Stomach smooth muscle (tissue), 2 donors: ENCODE data around the gene BCLAF3.

ENCODE experiments used
- H3K27ac ChIP-seq: one replicate; pipeline ENCODE4 v1.7.0; 2013; ENCODE audit warnings: mild to moderate bottlenecking, low read length, inconsistent platforms
- H3K27me3 ChIP-seq, 2 donors: one replicate each; pipeline ENCODE4 v1.7.0; 2013; ENCODE audit warnings: low read length in 2 of 2; ENCODE audit not compliant: insufficient read depth in 2 of 2, control insufficient read depth in 1 of 2
- H3K36me3 ChIP-seq, 2 donors: one replicate each; pipeline ENCODE4 v1.7.0; 2013; ENCODE audit warnings: low read length in 2 of 2; ENCODE audit not compliant: control insufficient read depth in 2 of 2, insufficient read depth in 2 of 2
- H3K4me1 ChIP-seq: one replicate; pipeline ENCODE4 v1.7.0; 2013; ENCODE audit warnings: low read length; ENCODE audit not compliant: control insufficient read depth, insufficient read depth
- H3K4me3 ChIP-seq, 2 donors: one replicate each; pipeline ENCODE4 v1.7.0; 2013; ENCODE audit warnings: low read length in 2 of 2
- H3K9ac ChIP-seq, 2 donors: one replicate each; pipeline ENCODE4 v1.7.0; 2013; ENCODE audit warnings: low read length in 2 of 2, mild to moderate bottlenecking in 1 of 2
- H3K9me3 ChIP-seq, 2 donors: one replicate each; pipeline ENCODE4 v1.7.0; 2013; ENCODE audit warnings: low read length in 2 of 2; ENCODE audit not compliant: control insufficient read depth in 2 of 2
- donor health status: healthy.
- donor health status: Pancreatic carcinoma.

The BCLAF3 gene

DNA sequence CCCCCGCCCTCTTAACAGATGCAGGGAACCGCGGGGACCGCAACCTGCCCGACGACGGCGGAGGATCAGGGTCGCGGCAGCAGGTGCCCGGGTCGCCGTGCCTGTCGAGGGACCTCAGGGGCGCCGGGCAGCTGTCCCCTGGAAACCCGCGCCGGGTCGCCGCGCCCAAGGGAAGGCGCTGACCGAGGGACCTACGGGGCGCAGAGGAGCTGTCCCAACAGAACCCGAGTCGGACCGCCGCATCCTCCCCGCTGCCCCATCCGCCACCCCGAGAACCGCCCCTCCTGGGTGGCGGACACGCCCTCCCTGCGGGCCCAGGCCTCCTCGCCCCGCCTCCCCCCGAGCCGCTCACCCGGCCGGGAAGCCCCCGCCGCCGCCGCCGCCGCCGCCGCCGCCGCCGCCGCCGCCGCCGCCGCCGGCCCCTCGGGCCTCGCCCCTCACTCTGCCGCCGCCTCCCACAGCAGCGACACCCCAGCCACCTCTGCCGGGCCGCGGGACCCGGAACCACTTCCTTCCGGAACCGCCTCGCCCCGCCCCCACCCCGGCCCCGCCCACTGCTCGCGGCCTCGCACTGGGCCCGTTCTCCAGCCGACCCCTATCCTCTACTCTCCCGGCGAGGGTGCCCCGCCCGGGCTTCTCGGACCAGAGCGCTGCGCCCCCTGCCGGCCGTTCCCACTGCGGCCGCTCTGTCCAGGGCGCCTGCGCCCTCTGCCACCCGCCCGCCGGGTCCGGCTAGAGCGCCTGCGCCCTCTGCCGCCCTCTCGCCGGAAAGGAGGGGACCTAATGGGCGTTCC, at the start of gene BCLAF3:
BCLAF3 (minus strand) TSS at position 506 of the 794 bp plus-strand sequence. CDS start 20,797 bp downstream, outside the sequence.
- Histone ChIP-seq H3K9ac (peak within 1 kb of the TSS; percentile 58 to 70), H3K4me3 (peak within 1 kb of the TSS; percentile 60 to 73), H3K4me1 (no peaks in the 10 kb centered on the region), H3K9me3 (no peaks in the 10 kb centered on the region), H3K27me3 (no peaks in the 10 kb centered on the region), H3K36me3 (no peaks in the 10 kb centered on the region), H3K27ac (peak within 1 kb of the TSS; percentile 53)

GRCh38 chrX:20038966-20039365, 48.1 kb upstream of the BCLAF3 start:
- H3K27ac ChIP-seq: no peak overlapping the region
- no peak overlapping the region for H3K4me3 ChIP-seq
- peaks cover 0 to 8% of the 10 kb centered on the region in 2 donors for H3K27me3 ChIP-seq
- H3K36me3 ChIP-seq: no peaks in the 10 kb centered on the region
- H3K9ac ChIP-seq: no peak overlapping the region
- no peaks in the 10 kb centered on the region for H3K4me1 ChIP-seq
- no peaks in the 10 kb centered on the region for H3K9me3 ChIP-seq

GRCh38 chrX:20037186-20037585, 46.3 kb upstream of the BCLAF3 start:
- H3K9me3 ChIP-seq: no peaks in the 10 kb centered on the region
- H3K9ac ChIP-seq: no peak overlapping the region

GRCh38 chrX:20032201-20032600, 41.3 kb upstream of the BCLAF3 start:
- Histone ChIP-seq H3K4me1 (no peaks in the 10 kb centered on the region), H3K36me3 (no peaks in the 10 kb centered on the region), H3K9ac (no peak overlapping the region), H3K4me3 (no peak overlapping the region), H3K9me3 (no peaks in the 10 kb centered on the region), H3K27ac (no peak overlapping the region), H3K27me3 (peaks cover 0 to 3% of the 10 kb centered on the region in 2 donors)

More at GRCh38 chrX:20037186-20037585, 46.3 kb upstream of the BCLAF3 start:
- Histone ChIP-seq H3K27me3 (peaks cover 0 to 8% of the 10 kb centered on the region in 2 donors), H3K36me3 (no peaks in the 10 kb centered on the region), H3K27ac (no peak overlapping the region), H3K4me1 (no peaks in the 10 kb centered on the region), H3K4me3 (no peak overlapping the region)

DNA sequence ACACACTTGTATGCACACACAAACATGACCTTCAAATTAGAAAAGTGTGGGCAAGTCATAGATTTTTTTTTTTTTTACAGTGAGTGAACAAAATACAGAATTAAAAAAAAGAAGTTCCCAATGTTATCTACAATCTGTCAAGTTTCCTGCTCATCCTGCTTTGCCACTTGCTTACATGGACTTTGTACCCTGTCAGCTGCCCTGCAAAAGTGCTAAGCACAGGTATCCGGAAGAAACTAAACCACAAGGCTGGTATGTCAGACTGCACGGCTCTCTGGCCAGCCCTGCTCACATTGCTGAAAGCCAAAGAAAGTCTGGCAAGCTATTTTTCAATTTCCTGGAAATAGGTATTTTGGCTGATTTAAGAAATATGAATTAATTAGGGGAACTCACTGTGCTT, 38.9 kb upstream of the BCLAF3 start:
- Histone ChIP-seq H3K4me3 (no peak overlapping the region), H3K9ac (no peak overlapping the region), H3K27me3 (peaks cover 0 to 5% of the 10 kb centered on the region in 2 donors), H3K9me3 (no peaks in the 10 kb centered on the region), H3K27ac (no peak overlapping the region), H3K4me1 (no peaks in the 10 kb centered on the region), H3K36me3 (no peaks in the 10 kb centered on the region)

DNA sequence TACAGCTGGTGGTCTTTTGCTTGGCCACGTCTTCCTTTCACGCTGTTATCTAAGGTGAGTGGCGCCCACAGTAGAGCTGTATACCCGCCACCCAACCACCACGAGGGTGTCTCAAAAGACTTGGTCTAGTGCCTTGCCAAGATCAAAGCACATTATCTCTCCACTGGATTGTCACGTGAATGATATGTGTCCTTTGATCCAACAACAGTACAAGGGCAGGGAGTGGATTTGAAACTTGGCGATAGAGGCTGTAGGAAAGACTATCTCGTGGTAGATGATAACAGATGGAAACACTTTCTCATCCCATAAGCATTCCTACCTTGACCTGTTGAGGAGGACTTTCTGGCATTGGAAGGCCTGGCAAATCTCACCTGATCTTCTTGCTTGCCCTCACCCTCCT, 37.7 kb upstream of the BCLAF3 start:
- Histone ChIP-seq H3K4me3 (no peak overlapping the region), H3K36me3 (no peaks in the 10 kb centered on the region), H3K27ac (no peak overlapping the region), H3K4me1 (no peaks in the 10 kb centered on the region), H3K9me3 (no peaks in the 10 kb centered on the region), H3K9ac (no peak overlapping the region), H3K27me3 (peaks cover 0 to 5% of the 10 kb centered on the region in 2 donors)

DNA sequence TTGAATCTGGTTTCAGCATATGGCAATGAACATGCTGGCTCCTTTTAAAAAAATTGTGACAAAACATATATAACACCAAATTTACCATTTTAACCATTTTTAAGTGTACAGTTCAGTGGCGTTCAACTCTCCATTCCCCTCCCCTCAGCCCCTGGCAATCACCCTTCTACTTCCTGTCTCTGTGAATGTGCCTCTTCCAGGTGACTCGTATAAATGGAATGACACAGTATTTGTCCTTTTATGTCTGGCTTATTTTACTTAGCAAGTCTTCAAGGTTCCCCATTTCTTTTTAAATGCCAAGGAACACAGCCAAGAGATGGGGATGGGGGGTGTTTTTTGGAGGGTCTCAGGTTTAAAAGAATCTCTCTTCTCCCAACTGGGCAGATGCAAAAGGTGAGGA, 35.4 kb upstream of the BCLAF3 start:
- Histone ChIP-seq H3K36me3 (no peaks in the 10 kb centered on the region), H3K9me3 (no peaks in the 10 kb centered on the region), H3K9ac (no peak overlapping the region), H3K4me1 (no peaks in the 10 kb centered on the region), H3K4me3 (no peak overlapping the region), H3K27me3 (peaks cover 0 to 10% of the 10 kb centered on the region in 2 donors), H3K27ac (no peak overlapping the region)

DNA sequence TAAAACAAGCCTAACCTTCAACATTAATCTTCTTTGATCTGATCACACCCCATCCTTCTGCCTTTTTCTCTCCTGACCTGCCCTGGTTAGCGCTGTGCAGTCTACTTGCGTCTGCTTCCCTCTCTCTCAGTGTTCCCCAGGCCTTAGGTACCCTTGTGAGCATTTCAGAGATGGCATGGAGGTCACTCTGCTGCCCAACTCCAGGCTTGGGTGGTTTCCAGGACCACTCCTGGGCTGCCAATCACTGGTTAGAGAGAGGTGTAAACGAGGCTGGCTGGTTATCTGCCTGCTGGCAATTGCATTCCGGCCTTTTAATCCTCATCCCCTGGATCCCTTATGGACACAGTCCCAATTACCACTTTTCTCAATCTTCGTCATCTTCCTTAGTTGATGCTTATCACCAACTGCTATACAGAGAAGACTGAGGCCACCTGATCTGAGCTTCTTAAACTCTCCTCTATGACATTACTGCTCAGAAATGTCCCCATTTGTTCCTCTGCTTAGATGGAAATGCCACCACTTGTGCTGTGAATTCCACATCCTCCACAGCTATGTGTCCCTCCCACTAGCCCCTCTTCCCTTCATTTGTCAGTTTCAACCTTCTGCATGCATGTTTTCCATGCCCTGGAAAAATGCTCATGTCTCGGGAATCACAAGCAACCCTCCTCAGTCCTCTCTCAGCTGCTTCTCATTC, 29.0 kb upstream of the BCLAF3 start:
- no peak overlapping the region for H3K27ac ChIP-seq
- peaks cover 0 to 9% of the 10 kb centered on the region in 2 donors for H3K27me3 ChIP-seq
- H3K4me3 ChIP-seq: no peak overlapping the region
- H3K9me3 ChIP-seq: peaks cover 0 to 10% of the 10 kb centered on the region in 2 donors
- no peaks in the 10 kb centered on the region for H3K4me1 ChIP-seq
- H3K9ac ChIP-seq: no peak overlapping the region
- no peaks in the 10 kb centered on the region for H3K36me3 ChIP-seq

DNA sequence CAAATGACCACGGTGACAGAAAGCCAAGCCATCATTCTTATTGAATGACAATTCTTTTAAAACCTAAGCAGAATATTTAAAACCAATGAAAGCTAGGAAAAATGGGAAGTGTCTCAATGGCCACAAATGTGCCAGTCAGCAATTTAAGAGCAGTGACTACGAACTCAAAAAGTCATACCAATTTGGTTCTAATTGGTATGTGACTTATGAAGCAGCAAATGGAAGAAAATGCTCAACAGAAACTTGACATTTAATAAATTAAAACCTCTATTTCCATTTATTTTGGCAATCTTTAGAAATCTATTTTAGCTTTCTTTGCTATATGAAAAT, 25.7 kb upstream of the BCLAF3 start:
- Histone ChIP-seq H3K27ac (no peak overlapping the region), H3K4me3 (no peak overlapping the region), H3K9me3 (peaks cover 0 to 10% of the 10 kb centered on the region in 2 donors), H3K4me1 (no peaks in the 10 kb centered on the region), H3K27me3 (peaks cover 0 to 4% of the 10 kb centered on the region in 2 donors), H3K36me3 (no peaks in the 10 kb centered on the region), H3K9ac (no peak overlapping the region)

GRCh38 chrX:20015945-20016615, 25.2 kb upstream of the BCLAF3 start:
- no peak overlapping the region for H3K9ac ChIP-seq
- H3K4me1 ChIP-seq: no peaks in the 10 kb centered on the region
- H3K27ac ChIP-seq: no peak overlapping the region
- no peak overlapping the region for H3K4me3 ChIP-seq
- no peaks in the 10 kb centered on the region for H3K36me3 ChIP-seq
- peaks cover 0 to 4% of the 10 kb centered on the region in 2 donors for H3K27me3 ChIP-seq
- peaks cover 0 to 10% of the 10 kb centered on the region in 2 donors for H3K9me3 ChIP-seq
